ENCODE results near the gene ATXN1. TPM values are rescaled to one million over a fixed set of nuclear protein-coding genes. Genes with fewer than 3 reads are reported as not detected.
A peak's percentile ranks its signal among the peaks of the same experiment; 100 is the strongest.

The ATXN1 gene
- total RNA-seq, 1 donor = 45.3 TPM

GRCh38 chr6:16690608-16691142 lies 70.6 kb downstream of the ATXN1 start:
- TF ChIP-seq CTCF (IDR thresholded peaks at IDR 0.05; ENCODE audit: insufficient read depth, low read depth, low read length) = no peak
- DNase-seq (ENCODE audit: low read depth) = peak; percentile 58
- no peak overlapping the region for H3K4me3 ChIP-seq (ENCODE audit: low read depth, low read length)

- no peak for TF ChIP-seq CTCF (IDR thresholded peaks at IDR 0.05; ENCODE audit: insufficient read depth, low read depth, low read length)
- H3K4me3 ChIP-seq (ENCODE audit: low read depth, low read length) = no peak overlapping the region
- no peak for DNase-seq (ENCODE audit: low read depth)
Observed at GRCh38 chr6:16689788-16690607, 71.3 kb downstream of the ATXN1 start.

- peak; percentile 83 for DNase-seq (ENCODE audit: low read depth)
- TF ChIP-seq CTCF (IDR thresholded peaks at IDR 0.05; ENCODE audit: insufficient read depth, low read depth, low read length) = no peak
- H3K4me3 ChIP-seq (ENCODE audit: low read depth, low read length) = no peak overlapping the region
Observed at GRCh38 chr6:16688984-16689636, 72.2 kb downstream of the ATXN1 start.

GRCh38 chr6:16688436-16688835 lies 72.8 kb downstream of the ATXN1 start:
- no peak overlapping the region for H3K4me3 ChIP-seq (ENCODE audit: low read depth, low read length)
- no peak for DNase-seq (ENCODE audit: low read depth)
- no peak for TF ChIP-seq CTCF (IDR thresholded peaks at IDR 0.05; ENCODE audit: insufficient read depth, low read depth, low read length)

- no peak overlapping the region for H3K4me3 ChIP-seq (ENCODE audit: low read depth, low read length)
- DNase-seq (ENCODE audit: low read depth) = no peak
- TF ChIP-seq CTCF (IDR thresholded peaks at IDR 0.05; ENCODE audit: insufficient read depth, low read depth, low read length) = no peak
Observed at GRCh38 chr6:16687045-16687444, 74.2 kb downstream of the ATXN1 start.

GRCh38 chr6:16684896-16685554 lies 76.2 kb downstream of the ATXN1 start:
- no peak overlapping the region for H3K4me3 ChIP-seq (ENCODE audit: low read depth, low read length)
- no peak for TF ChIP-seq CTCF (IDR thresholded peaks at IDR 0.05; ENCODE audit: insufficient read depth, low read depth, low read length)
- no peak for DNase-seq (ENCODE audit: low read depth)
